22Rv1 (cell line): Measurements from ENCODE around the gene NDE1.

Source experiments
- CTCF ChIP-seq: fragments of 450-650 bp; IDR thresholded peaks from 2 replicates; pipeline ENCODE4 v1.5.1; 2017; ENCODE audit warnings: mild to moderate bottlenecking
- ZFX ChIP-seq: fragments of 450-650 bp; IDR thresholded peaks from 2 replicates; pipeline ENCODE4 v1.6.1; 2017; ENCODE audit warnings: antibody characterized with exemption, borderline replicate concordance

- TF ChIP-seq CTCF (no peak), ZFX (no peak)
Measured at GRCh38 chr16:15732416-15732815, 82.4 kb downstream of the NDE1 start.
